ENCODE results near the gene SMIM32. TPM values are rescaled to one million over a fixed set of nuclear protein-coding genes. Genes with fewer than 3 reads are reported as not detected.

The SMIM32 gene
- total and polyA plus RNA-seq, 4 donors = 0.49 to 1.4 TPM; not detected in 2

GRCh38 chr5:136188859-136189258 lies 4.1 kb downstream of the SMIM32 start:
- 95% methylated on average over 7 of the region's 7 CpGs for WGBS, 2 donors
- H3K36me3 ChIP-seq (ENCODE audit: control insufficient read depth in 1 of 2, insufficient read depth in 2 of 2, low read length in 1 of 2) = peaks cover 0 to 2% of the 10 kb centered on the region in 2 donors
- ATAC-seq (ENCODE audit: low FRiP score) (no peak), DNase-seq (no peak)
- H3K9me3 ChIP-seq (ENCODE audit: control insufficient read depth, low read length) = no peaks in the 10 kb centered on the region
- no peak overlapping the region for H3K4me3 ChIP-seq (ENCODE audit: low read length in 2 of 2)
- H3K4me1 ChIP-seq (ENCODE audit: control insufficient read depth in 1 of 2, insufficient read depth in 2 of 2, low read length in 2 of 2) = no peaks in the 10 kb centered on the region
- intact Hi-C loops (cut with DNase I) = no loop called here
- H3K27me3 ChIP-seq (ENCODE audit: control insufficient read depth in 1 of 2, insufficient read depth in 2 of 2, low read length in 1 of 2) = no peaks in the 10 kb centered on the region
- no peak overlapping the region for H3K27ac ChIP-seq (ENCODE audit: low read depth in 1 of 2, low read length in 2 of 2)

GRCh38 chr5:136186796-136187195 lies 6.2 kb downstream of the SMIM32 start:
- Histone ChIP-seq H3K27ac (ENCODE audit: low read depth in 1 of 2, low read length in 2 of 2) (no peak overlapping the region), H3K4me3 (ENCODE audit: low read length in 2 of 2) (no peak overlapping the region), H3K36me3 (ENCODE audit: control insufficient read depth in 1 of 2, insufficient read depth in 2 of 2, low read length in 1 of 2) (peaks cover 0 to 2% of the 10 kb centered on the region in 2 donors), H3K9me3 (ENCODE audit: control insufficient read depth, low read length) (no peaks in the 10 kb centered on the region), H3K27me3 (ENCODE audit: control insufficient read depth in 1 of 2, insufficient read depth in 2 of 2, low read length in 1 of 2) (no peaks in the 10 kb centered on the region), H3K4me1 (ENCODE audit: control insufficient read depth in 1 of 2, insufficient read depth in 2 of 2, low read length in 2 of 2) (no peaks in the 10 kb centered on the region)
- ATAC-seq (ENCODE audit: low FRiP score) (no peak), DNase-seq (no peak)
- intact Hi-C loops (cut with DNase I) = no loop called here
- WGBS, 2 donors = 68 to 87% methylated on average over 2 of the region's 2 CpGs

- intact Hi-C loops (cut with DNase I) = no loop called here
- WGBS, 2 donors = 90 to 91% methylated on average over 5 of the region's 5 CpGs
- no peak for ATAC-seq (ENCODE audit: low FRiP score)
- Histone ChIP-seq H3K27me3 (ENCODE audit: control insufficient read depth in 1 of 2, insufficient read depth in 2 of 2, low read length in 1 of 2) (no peaks in the 10 kb centered on the region), H3K9me3 (ENCODE audit: control insufficient read depth, low read length) (no peaks in the 10 kb centered on the region), H3K27ac (ENCODE audit: low read depth in 1 of 2, low read length in 2 of 2) (no peak overlapping the region), H3K36me3 (ENCODE audit: control insufficient read depth in 1 of 2, insufficient read depth in 2 of 2, low read length in 1 of 2) (peaks cover 0 to 2% of the 10 kb centered on the region in 2 donors), H3K4me1 (ENCODE audit: control insufficient read depth in 1 of 2, insufficient read depth in 2 of 2, low read length in 2 of 2) (no peaks in the 10 kb centered on the region), H3K4me3 (ENCODE audit: low read length in 2 of 2) (no peak overlapping the region)
- DNase-seq = no peak
Observed at GRCh38 chr5:136185974-136186665, 6.8 kb downstream of the SMIM32 start.

- WGBS, 2 donors = 55 to 60% methylated on average over 1 of the region's 1 CpG
- H3K9me3 ChIP-seq (ENCODE audit: control insufficient read depth, low read length) = no peaks in the 10 kb centered on the region
- H3K4me1 ChIP-seq (ENCODE audit: control insufficient read depth in 1 of 2, insufficient read depth in 2 of 2, low read length in 2 of 2) = no peaks in the 10 kb centered on the region
- H3K27me3 ChIP-seq (ENCODE audit: control insufficient read depth in 1 of 2, insufficient read depth in 2 of 2, low read length in 1 of 2) = no peaks in the 10 kb centered on the region
- no peak overlapping the region for H3K4me3 ChIP-seq (ENCODE audit: low read length in 2 of 2)
- intact Hi-C loops (cut with DNase I) = no loop called here
- peaks cover 0 to 3% of the 10 kb centered on the region in 2 donors for H3K36me3 ChIP-seq (ENCODE audit: control insufficient read depth in 1 of 2, insufficient read depth in 2 of 2, low read length in 1 of 2)
- no peak overlapping the region for H3K27ac ChIP-seq (ENCODE audit: low read depth in 1 of 2, low read length in 2 of 2)
- DNase-seq (no peak), ATAC-seq (ENCODE audit: low FRiP score) (no peak)
Observed at GRCh38 chr5:136182618-136183017, 10.3 kb downstream of the SMIM32 start.

GRCh38 chr5:136174021-136174659 lies 18.8 kb downstream of the SMIM32 start:
- DNase-seq = no peak
- Histone ChIP-seq H3K36me3 (ENCODE audit: control insufficient read depth in 1 of 2, insufficient read depth in 2 of 2, low read length in 1 of 2) (peaks cover 3 to 4% of the 10 kb centered on the region in 2 donors), H3K27me3 (ENCODE audit: control insufficient read depth in 1 of 2, insufficient read depth in 2 of 2, low read length in 1 of 2) (no peaks in the 10 kb centered on the region), H3K9me3 (ENCODE audit: control insufficient read depth, low read length) (no peaks in the 10 kb centered on the region), H3K27ac (ENCODE audit: low read depth in 1 of 2, low read length in 2 of 2) (no peak overlapping the region), H3K4me1 (ENCODE audit: control insufficient read depth in 1 of 2, insufficient read depth in 2 of 2, low read length in 2 of 2) (no peaks in the 10 kb centered on the region), H3K4me3 (ENCODE audit: low read length in 2 of 2) (no peak overlapping the region)
- no peak for ATAC-seq (ENCODE audit: low FRiP score)
- 94 to 95% methylated on average over 2 of the region's 2 CpGs for WGBS, 2 donors
- intact Hi-C loops (cut with DNase I) = loop anchor here (10.0 kb wide), 2 partner anchors 89 to 229 kb away; no protein-coding TSS in a partner anchor

GRCh38 chr5:136169218-136169617 lies 23.7 kb downstream of the SMIM32 start:
- 93 to 94% methylated on average over 3 of the region's 3 CpGs for WGBS, 2 donors
- Histone ChIP-seq H3K9me3 (ENCODE audit: control insufficient read depth, low read length) (no peaks in the 10 kb centered on the region), H3K4me3 (ENCODE audit: low read length in 2 of 2) (no peak overlapping the region), H3K4me1 (ENCODE audit: control insufficient read depth in 1 of 2, insufficient read depth in 2 of 2, low read length in 2 of 2) (no peaks in the 10 kb centered on the region), H3K27ac (ENCODE audit: low read depth in 1 of 2, low read length in 2 of 2) (no peak overlapping the region), H3K36me3 (ENCODE audit: control insufficient read depth in 1 of 2, insufficient read depth in 2 of 2, low read length in 1 of 2) (peaks cover 0 to under 1% of the 10 kb centered on the region in 2 donors), H3K27me3 (ENCODE audit: control insufficient read depth in 1 of 2, insufficient read depth in 2 of 2, low read length in 1 of 2) (no peaks in the 10 kb centered on the region)
- intact Hi-C loops (cut with DNase I) = loop anchor here in 1 of 2 donors (5.0 kb wide), 1 partner anchor 37 kb away; the partner anchor contains the start of gene SMAD5
- ATAC-seq (ENCODE audit: low FRiP score) = no peak
- no peak for DNase-seq

- DNase-seq (no peak), ATAC-seq (ENCODE audit: low FRiP score) (no peak)
- intact Hi-C loops (cut with DNase I) = loop anchor here in 1 of 2 donors (5.0 kb wide), 1 partner anchor 35 kb away; the partner anchor contains the start of gene SMAD5
- Histone ChIP-seq H3K4me3 (ENCODE audit: low read length in 2 of 2) (no peak overlapping the region), H3K9me3 (ENCODE audit: control insufficient read depth, low read length) (no peaks in the 10 kb centered on the region), H3K27me3 (ENCODE audit: control insufficient read depth in 1 of 2, insufficient read depth in 2 of 2, low read length in 1 of 2) (no peaks in the 10 kb centered on the region), H3K36me3 (ENCODE audit: control insufficient read depth in 1 of 2, insufficient read depth in 2 of 2, low read length in 1 of 2) (peaks cover 0 to 1% of the 10 kb centered on the region in 2 donors), H3K4me1 (ENCODE audit: control insufficient read depth in 1 of 2, insufficient read depth in 2 of 2, low read length in 2 of 2) (peaks cover 0 to 3% of the 10 kb centered on the region in 2 donors), H3K27ac (ENCODE audit: low read depth in 1 of 2, low read length in 2 of 2) (no peak overlapping the region)
- WGBS, 2 donors = 74 to 77% methylated on average over 4 of the region's 4 CpGs
Observed at GRCh38 chr5:136166909-136167308, 26.1 kb downstream of the SMIM32 start.

GRCh38 chr5:136164226-136164625 lies 28.7 kb downstream of the SMIM32 start:
- Histone ChIP-seq H3K27me3 (ENCODE audit: control insufficient read depth in 1 of 2, insufficient read depth in 2 of 2, low read length in 1 of 2) (no peaks in the 10 kb centered on the region), H3K36me3 (ENCODE audit: control insufficient read depth in 1 of 2, insufficient read depth in 2 of 2, low read length in 1 of 2) (peaks cover 0 to 2% of the 10 kb centered on the region in 2 donors), H3K9me3 (ENCODE audit: control insufficient read depth, low read length) (no peaks in the 10 kb centered on the region), H3K4me3 (ENCODE audit: low read length in 2 of 2) (no peak overlapping the region), H3K27ac (ENCODE audit: low read depth in 1 of 2, low read length in 2 of 2) (no peak overlapping the region), H3K4me1 (ENCODE audit: control insufficient read depth in 1 of 2, insufficient read depth in 2 of 2, low read length in 2 of 2) (peaks cover 0 to 5% of the 10 kb centered on the region in 2 donors)
- DNase-seq (no peak), ATAC-seq (ENCODE audit: low FRiP score) (no peak)
- WGBS, 2 donors = 62 to 76% methylated on average over 1 of the region's 1 CpG
- intact Hi-C loops (cut with DNase I) = no loop called here

GRCh38 chr5:136162008-136162407 lies 31.0 kb downstream of the SMIM32 start:
- intact Hi-C loops (cut with DNase I) = no loop called here
- WGBS, 2 donors = 58 to 59% methylated on average over 4 of the region's 4 CpGs
- DNase-seq (no peak), ATAC-seq (ENCODE audit: low FRiP score) (no peak)
- H3K27me3 ChIP-seq (ENCODE audit: control insufficient read depth in 1 of 2, insufficient read depth in 2 of 2, low read length in 1 of 2) = no peaks in the 10 kb centered on the region
- H3K9me3 ChIP-seq (ENCODE audit: control insufficient read depth, low read length) = no peaks in the 10 kb centered on the region
- no peak overlapping the region for H3K27ac ChIP-seq (ENCODE audit: low read depth in 1 of 2, low read length in 2 of 2)
- peaks cover 1 to 5% of the 10 kb centered on the region in 2 donors for H3K4me1 ChIP-seq (ENCODE audit: control insufficient read depth in 1 of 2, insufficient read depth in 2 of 2, low read length in 2 of 2)
- peaks cover 0 to 2% of the 10 kb centered on the region in 2 donors for H3K36me3 ChIP-seq (ENCODE audit: control insufficient read depth in 1 of 2, insufficient read depth in 2 of 2, low read length in 1 of 2)
- no peak overlapping the region for H3K4me3 ChIP-seq (ENCODE audit: low read length in 2 of 2)
